Memory B cell (primary cell): Measurements from ENCODE around the gene TOP2B.

Source experiments
- ATAC-seq: fragments of 150-1000 bp; cut with Tn5 transposase; 2 replicates; pipeline ENCODE4 v1.10.0; 2021; ENCODE audit warnings: low read depth, mild to moderate bottlenecking, moderate library complexity
- DNase-seq, 2 donors: peaks; one replicate each; pipeline ENCODE4 v3.0.0; 2022; ENCODE audit warnings: low spot score in 2 of 2
- H3K27ac Mint-ChIP-seq: one replicate; pipeline ENCODE4 v1.8.0; 2022; ENCODE audit warnings: mild to moderate bottlenecking, moderate library complexity, mixed read lengths
- H3K27me3 Mint-ChIP-seq: one replicate; pipeline ENCODE4 v1.8.0; 2022; ENCODE audit warnings: mixed read lengths
- H3K36me3 Mint-ChIP-seq: one replicate; pipeline ENCODE4 v1.8.0; 2022; ENCODE audit warnings: mild to moderate bottlenecking, mixed read lengths
- H3K4me1 Mint-ChIP-seq: one replicate; pipeline ENCODE4 v1.8.0; 2022; ENCODE audit warnings: mixed read lengths
- H3K4me3 Mint-ChIP-seq: one replicate; pipeline ENCODE4 v1.8.0; 2022; ENCODE audit warnings: mild to moderate bottlenecking, moderate library complexity, mixed read lengths
- H3K9me3 Mint-ChIP-seq: one replicate; pipeline ENCODE4 v1.8.0; 2022; ENCODE audit warnings: mixed read lengths

Gene TOP2B

GRCh38 chr3:25564075-25564474 is 100.6 kb downstream of the TOP2B start:
- H3K4me1 Mint-ChIP-seq = no peaks in the 10 kb centered on the region
- ATAC-seq (no peak), DNase-seq (no peak)
- no peaks in the 10 kb centered on the region for H3K9me3 Mint-ChIP-seq
- H3K27ac Mint-ChIP-seq = no peak overlapping the region
- H3K36me3 Mint-ChIP-seq = no peaks in the 10 kb centered on the region
- H3K4me3 Mint-ChIP-seq = no peak overlapping the region
- H3K27me3 Mint-ChIP-seq = peaks cover 4% of the 10 kb centered on the region

- H3K4me3 Mint-ChIP-seq = no peak overlapping the region
- H3K4me1 Mint-ChIP-seq = no peaks in the 10 kb centered on the region
- no peak for DNase-seq
- H3K36me3 Mint-ChIP-seq = no peaks in the 10 kb centered on the region
- ATAC-seq = no peak
- peaks cover 4% of the 10 kb centered on the region for H3K27me3 Mint-ChIP-seq
- H3K9me3 Mint-ChIP-seq = no peaks in the 10 kb centered on the region
- no peak overlapping the region for H3K27ac Mint-ChIP-seq
Observed at GRCh38 chr3:25563601-25564000, 101.1 kb downstream of the TOP2B start.

GRCh38 chr3:25558796-25559195 is 105.9 kb downstream of the TOP2B start:
- Mint-ChIP-seq H3K9me3 (no peaks in the 10 kb centered on the region), H3K36me3 (no peaks in the 10 kb centered on the region), H3K4me1 (no peaks in the 10 kb centered on the region), H3K4me3 (no peak overlapping the region), H3K27ac (no peak overlapping the region), H3K27me3 (peaks cover 1% of the 10 kb centered on the region)
- ATAC-seq (no peak), DNase-seq (no peak)

- Mint-ChIP-seq H3K27ac (no peak overlapping the region), H3K4me1 (no peaks in the 10 kb centered on the region), H3K36me3 (no peaks in the 10 kb centered on the region), H3K9me3 (no peaks in the 10 kb centered on the region), H3K4me3 (no peak overlapping the region), H3K27me3 (peaks cover 1% of the 10 kb centered on the region)
- DNase-seq (no peak), ATAC-seq (no peak)
Observed at GRCh38 chr3:25558121-25558520, 106.6 kb downstream of the TOP2B start.

GRCh38 chr3:25557694-25558093 is 107.0 kb downstream of the TOP2B start:
- Mint-ChIP-seq H3K36me3 (no peaks in the 10 kb centered on the region), H3K9me3 (no peaks in the 10 kb centered on the region), H3K4me1 (no peaks in the 10 kb centered on the region), H3K27ac (no peak overlapping the region), H3K4me3 (no peak overlapping the region), H3K27me3 (peaks cover 1% of the 10 kb centered on the region)
- ATAC-seq (no peak), DNase-seq (no peak)

GRCh38 chr3:25556447-25556846 is 108.3 kb downstream of the TOP2B start:
- Mint-ChIP-seq H3K4me3 (no peak overlapping the region), H3K36me3 (no peaks in the 10 kb centered on the region), H3K27ac (no peak overlapping the region), H3K9me3 (no peaks in the 10 kb centered on the region), H3K4me1 (no peaks in the 10 kb centered on the region), H3K27me3 (peaks cover 1% of the 10 kb centered on the region)
- ATAC-seq (no peak), DNase-seq (no peak)

GRCh38 chr3:25555695-25556437 is 108.8 kb downstream of the TOP2B start:
- H3K36me3 Mint-ChIP-seq = no peaks in the 10 kb centered on the region

GRCh38 chr3:25554376-25554775 is 110.3 kb downstream of the TOP2B start:
- H3K4me3 Mint-ChIP-seq = no peak overlapping the region
- no peaks in the 10 kb centered on the region for H3K4me1 Mint-ChIP-seq
- ATAC-seq = no peak
- H3K27me3 Mint-ChIP-seq = peaks cover 1% of the 10 kb centered on the region
- DNase-seq = no peak
- H3K36me3 Mint-ChIP-seq = no peaks in the 10 kb centered on the region
- no peaks in the 10 kb centered on the region for H3K9me3 Mint-ChIP-seq
- H3K27ac Mint-ChIP-seq = no peak overlapping the region

More at GRCh38 chr3:25555695-25556437, 108.8 kb downstream of the TOP2B start:
- no peak for ATAC-seq
- Mint-ChIP-seq H3K4me1 (no peaks in the 10 kb centered on the region), H3K9me3 (no peaks in the 10 kb centered on the region), H3K4me3 (no peak overlapping the region), H3K27me3 (peaks cover 1% of the 10 kb centered on the region), H3K27ac (no peak overlapping the region)
- no peak for DNase-seq

GRCh38 chr3:25552251-25552650 is 112.5 kb downstream of the TOP2B start:
- DNase-seq (no peak), ATAC-seq (no peak)
- no peaks in the 10 kb centered on the region for H3K9me3 Mint-ChIP-seq
- H3K4me3 Mint-ChIP-seq = no peak overlapping the region
- no peaks in the 10 kb centered on the region for H3K4me1 Mint-ChIP-seq
- H3K27me3 Mint-ChIP-seq = peaks cover 1% of the 10 kb centered on the region
- no peaks in the 10 kb centered on the region for H3K36me3 Mint-ChIP-seq
- H3K27ac Mint-ChIP-seq = no peak overlapping the region

GRCh38 chr3:25548836-25549235 is 115.9 kb downstream of the TOP2B start:
- Mint-ChIP-seq H3K4me3 (no peak overlapping the region), H3K9me3 (no peaks in the 10 kb centered on the region), H3K36me3 (no peaks in the 10 kb centered on the region), H3K4me1 (no peaks in the 10 kb centered on the region), H3K27me3 (peaks cover 2% of the 10 kb centered on the region), H3K27ac (no peak overlapping the region)
- DNase-seq (no peak), ATAC-seq (no peak)

GRCh38 chr3:25547943-25548674 is 116.6 kb downstream of the TOP2B start:
- DNase-seq = no peak

More at GRCh38 chr3:25547943-25548674, 116.6 kb downstream of the TOP2B start:
- H3K9me3 Mint-ChIP-seq = no peaks in the 10 kb centered on the region
- H3K27me3 Mint-ChIP-seq = peaks cover 4% of the 10 kb centered on the region
- no peaks in the 10 kb centered on the region for H3K4me1 Mint-ChIP-seq
- no peak overlapping the region for H3K4me3 Mint-ChIP-seq
- H3K27ac Mint-ChIP-seq = no peak overlapping the region
- ATAC-seq = no peak
- no peaks in the 10 kb centered on the region for H3K36me3 Mint-ChIP-seq
